NK-92 (cell line): ENCODE results near the gene GPR162.
"Not testable (repeated sequence)": the region's sequence is repeated elsewhere in the genome, so short reads cannot be mapped to it uniquely, and the experiment has no call there.

Source experiments
- DNase-seq: peaks from one replicate; lab custom pipeline; 2025; ENCODE audit not compliant: unreplicated experiment; lab: John Stamatoyannopoulos, UW

The GPR162 gene

GRCh38 chr12:6872073-6873048 lies 50.7 kb downstream of the GPR162 start:
- DNase-seq, result peak; percentile 8

GRCh38 chr12:6873094-6874014 lies 51.7 kb downstream of the GPR162 start, which contains the start of gene SPSB2:
Gene SPSB2 (minus strand): TSS chr12:6873303. CDS start chr12:6872901, 402 bp downstream.
- DNase-seq, result peak; percentile 75

- not testable (repeated sequence) for DNase-seq
Measured at GRCh38 chr12:6874015-6874368, 52.4 kb downstream of the GPR162 start.
